Pancreas (tissue), 10 donors: ENCODE data around the gene IQGAP2. TPM values are rescaled to one million over a fixed set of nuclear protein-coding genes. Genes with fewer than 3 reads are reported as not detected.

Experiments used
- ATAC-seq, 4 donors: fragments of 200-7000 bp; cut with Tn5 transposase; one replicate each; pipeline versions ENCODE4 v1.8.0 to v1.9.1; 2020; ENCODE audit warnings: mild to moderate bottlenecking in 4 of 4, moderate library complexity in 4 of 4
- DNase-seq, 6 donors: peaks; one replicate each; pipeline ENCODE4 v3.0.0-alpha.2; 2020
- FAIRE-seq: peaks from 2 replicates; lab custom pipeline; 2012; peaks lifted over from hg19 to GRCh38; lab: Jason Lieb, UNC
- H3K27ac ChIP-seq, 4 donors: fragments of 200-600 bp; sonication (generic); 1 replicate in 3 of 4; 2 replicates in 1 of 4; pipeline versions ENCODE4 v1.5.0 to v1.8.0; 2020
- H3K27me3 ChIP-seq, 4 donors: fragments of 200-600 bp; one replicate each; pipeline ENCODE4 v1.8.0; 2021
- H3K36me3 ChIP-seq, 3 donors: fragments of 200-600 bp; sonication (generic) in 1 of 3; one replicate each; pipeline versions ENCODE4 v1.5.0 to v1.8.0; 2020 to 2021
- H3K4me1 ChIP-seq, 3 donors: fragments of 200-600 bp; one replicate each; pipeline ENCODE4 v1.8.0; 2021
- H3K4me3 ChIP-seq, 4 donors: fragments of 200-600 bp; sonication (generic) in 2 of 4; one replicate each; pipeline versions ENCODE4 v1.5.0 to v1.8.0; 2020 to 2021
- H3K9me3 ChIP-seq, 4 donors: fragments of 200-600 bp; one replicate each; pipeline ENCODE4 v1.8.0; 2021
- WGBS, 2 donors: extraction: QIAGEN DNeasy Blood & Tissue Kit; methylation state at CpG; one replicate each; pipeline ENCODE4 v1.1.7; 2013; 5-methylcytosine and 5-hydroxymethylcytosine counted together
- intact Hi-C, 3 donors: fragments of 100-400 bp; cut with DNase I; formaldehyde crosslinking; loops; one replicate each; pipeline versions ENCODE4 v1.11.1 to v1.14.2; 2022
- polyA plus RNA-seq, 2 donors: library from polyadenylated mRNA; stranded (reverse); fragments of 200-250 nt; gene quantifications; one replicate each; pipeline ENCODE4 v1.2.3, GENCODE V29; 2013
- total RNA-seq, 6 donors: library from RNA; stranded (reverse); fragmentation: NEBNext Ultra II Directional in 4 of 6; extraction: Animal tissue kit (Norgen Biotek cat#: 25700) in 4 of 6; gene quantifications; one replicate each; pipeline versions ENCODE4 v1.2.1 to v1.2.4, GENCODE V29; 2021 to 2023
- TF ChIP-seq, protein P1 (sequence below), 4 donors: fragments of 200-600 bp; sonication (generic) in 3 of 4; IDR thresholded peaks; one replicate each; pipeline versions ENCODE4 v1.5.0 to v1.8.0; 2021; ENCODE audit warnings: antibody characterized with exemption in 4 of 4
- donor health status: healthy with polysubstance abuse.
- donor health status: DM: no; HTN: no; CAD: no; lungs with moderate emphysema.
- donor health status: DM: no; HTN: no; CAD: no.
- donor health status: control.
- donor health status: control.
- donor health status: Bipolar disorder and iron deficiency.
- donor health status: DM: yes; HTN: yes; CAD: no.
- donor health status: DM: no; HTN: no; CAD: no.
- donor health status: DM: no; HTN: no; CAD: no.
- donor health status: DM: yes; HTN: yes; CAD: no.

The IQGAP2 gene
- total and polyA plus RNA-seq, 8 donors = 14.4 to 54.0 (median 35.2) TPM

- Histone ChIP-seq H3K27me3 (no peaks in the 10 kb centered on the region), H3K4me3 (no peak overlapping the region), H3K9me3 (no peaks in the 10 kb centered on the region), H3K36me3 (no peaks in the 10 kb centered on the region), H3K27ac (no peak overlapping the region), H3K4me1 (peaks cover 3 to 17% (median 4%) of the 10 kb centered on the region in 3 donors)
- TF ChIP-seq, protein P1, sequence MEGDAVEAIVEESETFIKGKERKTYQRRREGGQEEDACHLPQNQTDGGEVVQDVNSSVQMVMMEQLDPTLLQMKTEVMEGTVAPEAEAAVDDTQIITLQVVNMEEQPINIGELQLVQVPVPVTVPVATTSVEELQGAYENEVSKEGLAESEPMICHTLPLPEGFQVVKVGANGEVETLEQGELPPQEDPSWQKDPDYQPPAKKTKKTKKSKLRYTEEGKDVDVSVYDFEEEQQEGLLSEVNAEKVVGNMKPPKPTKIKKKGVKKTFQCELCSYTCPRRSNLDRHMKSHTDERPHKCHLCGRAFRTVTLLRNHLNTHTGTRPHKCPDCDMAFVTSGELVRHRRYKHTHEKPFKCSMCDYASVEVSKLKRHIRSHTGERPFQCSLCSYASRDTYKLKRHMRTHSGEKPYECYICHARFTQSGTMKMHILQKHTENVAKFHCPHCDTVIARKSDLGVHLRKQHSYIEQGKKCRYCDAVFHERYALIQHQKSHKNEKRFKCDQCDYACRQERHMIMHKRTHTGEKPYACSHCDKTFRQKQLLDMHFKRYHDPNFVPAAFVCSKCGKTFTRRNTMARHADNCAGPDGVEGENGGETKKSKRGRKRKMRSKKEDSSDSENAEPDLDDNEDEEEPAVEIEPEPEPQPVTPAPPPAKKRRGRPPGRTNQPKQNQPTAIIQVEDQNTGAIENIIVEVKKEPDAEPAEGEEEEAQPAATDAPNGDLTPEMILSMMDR (IDR thresholded peaks at IDR 0.05) = no peak
- no peak for DNase-seq
- FAIRE-seq = no peak
- ATAC-seq = peak in 1 of 4 donors; percentile 33
- 82 to 83% methylated on average over 2 of the region's 2 CpGs for WGBS, 2 donors
- intact Hi-C loops = no loop called here
These were observed 124.6 kb downstream of the IQGAP2 start for GRCh38 chr5:76527685-76528161.

- Histone ChIP-seq H3K27ac (no peak overlapping the region), H3K4me1 (peaks cover 0 to 9% (median 3%) of the 10 kb centered on the region in 3 donors), H3K4me3 (no peak overlapping the region), H3K36me3 (no peaks in the 10 kb centered on the region), H3K27me3 (no peaks in the 10 kb centered on the region), H3K9me3 (no peaks in the 10 kb centered on the region)
- no peak for FAIRE-seq
- TF ChIP-seq, protein P1 (IDR thresholded peaks at IDR 0.05) = no peak
- intact Hi-C loops = no loop called here
- DNase-seq = no peak
- no peak for ATAC-seq
- 89 to 97% methylated on average over 2 of the region's 2 CpGs for WGBS, 2 donors
These were observed 125.7 kb downstream of the IQGAP2 start for GRCh38 chr5:76528547-76529331.

DNA sequence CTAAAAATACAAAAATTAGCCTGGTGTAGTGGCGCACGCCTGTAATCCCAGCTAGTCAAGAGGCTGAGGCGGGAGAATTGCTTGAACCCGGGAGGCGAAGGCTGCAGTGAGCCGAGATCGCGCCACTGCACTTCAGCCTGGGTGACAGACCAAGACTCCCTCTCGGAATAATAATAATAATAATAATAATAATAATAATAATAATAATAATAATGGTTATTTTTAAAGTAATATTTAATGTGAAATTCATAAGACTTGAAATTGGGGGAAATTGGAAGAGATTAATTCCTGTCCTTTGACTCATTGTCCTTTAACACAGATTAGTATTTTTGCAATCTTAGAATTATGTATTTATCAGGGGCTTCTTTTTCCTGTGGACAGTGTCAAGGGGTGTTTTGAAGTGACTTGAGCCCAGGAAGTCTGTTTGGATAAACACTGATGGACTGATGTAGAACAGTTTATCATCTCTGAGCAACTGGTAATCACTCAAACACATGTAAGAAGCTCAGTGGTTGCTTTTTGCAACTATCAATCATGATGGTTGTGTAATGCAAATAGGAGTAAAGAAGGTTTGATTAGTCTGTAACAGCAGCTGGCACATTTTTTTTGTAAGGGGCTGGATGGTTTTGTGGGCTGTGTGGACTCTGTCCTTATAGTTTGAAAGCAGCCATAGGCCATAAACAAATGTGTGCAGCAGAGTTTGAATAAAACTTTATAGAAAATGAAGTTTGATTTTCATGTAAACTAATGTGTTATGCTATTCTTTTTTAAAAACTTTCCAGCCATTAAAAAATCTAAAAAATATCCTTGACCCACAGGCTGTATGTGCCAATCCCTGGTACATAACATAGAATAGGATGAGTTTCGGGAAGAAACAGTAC lies 126.6 kb downstream of the IQGAP2 start:
- Histone ChIP-seq H3K27ac (no peak overlapping the region), H3K36me3 (no peaks in the 10 kb centered on the region), H3K27me3 (no peaks in the 10 kb centered on the region), H3K4me3 (no peak overlapping the region), H3K4me1 (peaks cover 2 to 12% (median 9%) of the 10 kb centered on the region in 3 donors), H3K9me3 (no peaks in the 10 kb centered on the region)
- intact Hi-C loops = no loop called here
- TF ChIP-seq, protein P1 (IDR thresholded peaks at IDR 0.05) = no peak
- DNase-seq (no peak), FAIRE-seq (no peak), ATAC-seq (no peak)
- WGBS, 2 donors = 93 to 96% methylated on average over 10 of the region's 10 CpGs

- H3K27ac ChIP-seq = no peak overlapping the region
- H3K27me3 ChIP-seq = no peaks in the 10 kb centered on the region
- peaks cover 9 to 18% (median 13%) of the 10 kb centered on the region in 3 donors for H3K4me1 ChIP-seq
- no peaks in the 10 kb centered on the region for H3K9me3 ChIP-seq
- no peaks in the 10 kb centered on the region for H3K36me3 ChIP-seq
- intact Hi-C loops = no loop called here
- FAIRE-seq (no peak), DNase-seq (no peak), ATAC-seq (no peak)
- TF ChIP-seq, protein P1 (IDR thresholded peaks at IDR 0.05) = no peak
- WGBS, 2 donors = 96 to 97% methylated on average over 3 of the region's 3 CpGs
- no peak overlapping the region for H3K4me3 ChIP-seq
These were observed 129.0 kb downstream of the IQGAP2 start for GRCh38 chr5:76532052-76532451.
